Mammary epithelial cell (primary cell): ENCODE results near the gene IKBKG.

Source experiments
- CTCF ChIP-seq, 2 donors: IDR thresholded peaks in 1 of 2; conservative IDR thresholded peaks in 1 of 2; 2 replicates each; pipeline ENCODE4 v1.5.1; 2011 to 2012; ENCODE audit warnings: inconsistent platforms in 2 of 2, low read length in 2 of 2, mild to moderate bottlenecking in 2 of 2, control low read depth in 1 of 2, low read depth in 1 of 2; ENCODE audit not compliant: insufficient read depth in 1 of 2; ENCODE audit errors: extremely low read depth in 1 of 2
- EZH2 ChIP-seq: IDR thresholded peaks from 2 replicates; pipeline ENCODE4 v1.6.1; 2012; ENCODE audit warnings: low read length, inconsistent platforms, borderline replicate concordance

DNA sequence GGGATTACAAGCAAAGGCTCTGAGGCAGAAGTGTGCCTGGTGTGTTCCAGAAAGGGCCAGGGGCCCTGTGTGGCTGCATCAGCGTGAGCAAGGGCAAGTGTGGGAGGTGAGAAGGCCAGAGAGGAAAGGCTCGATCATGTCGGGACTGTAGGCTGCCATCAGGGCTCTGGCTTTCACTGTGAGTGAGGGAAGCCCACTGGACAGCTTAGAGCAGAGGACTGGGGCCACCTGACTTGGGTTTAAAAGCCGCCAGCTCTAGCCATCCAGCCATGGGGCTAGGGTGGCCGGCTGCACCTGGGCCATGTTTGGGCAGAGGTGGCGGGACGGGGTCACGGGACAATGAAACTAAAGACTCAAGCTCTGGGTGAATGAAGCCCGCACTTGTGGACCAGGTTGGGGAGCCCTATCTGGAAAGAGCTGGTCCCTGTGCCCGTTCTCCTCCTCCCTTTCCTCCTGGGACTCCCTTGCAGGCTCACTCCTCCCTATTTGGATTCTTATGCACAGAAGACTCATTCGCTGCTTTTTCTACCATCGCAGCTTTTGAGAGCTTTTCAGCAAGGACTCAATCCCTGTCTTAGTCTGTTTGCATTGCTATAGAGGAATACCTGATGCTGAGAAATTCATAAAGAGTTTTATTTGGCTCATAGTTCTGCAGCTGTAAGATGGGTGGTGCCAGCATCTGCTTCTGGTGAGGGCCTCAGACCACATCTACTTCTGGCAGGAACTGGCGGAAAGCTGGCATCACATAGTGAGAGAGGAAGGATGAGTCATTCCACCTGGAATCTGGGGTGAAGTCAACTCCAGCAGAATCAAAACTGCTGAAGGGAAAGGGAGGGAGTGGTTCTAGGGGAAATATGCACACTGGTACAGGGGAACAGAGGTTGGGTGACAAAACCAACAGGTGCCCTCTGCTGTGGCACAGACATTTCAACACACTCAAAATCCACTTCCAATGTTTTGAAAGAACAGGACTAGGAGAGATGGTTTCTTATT, 56.3 kb downstream of the IKBKG start:
- TF ChIP-seq CTCF (conservative IDR thresholded peaks at IDR 0.05 in 1 of 2, IDR thresholded peaks at IDR 0.05 in 1 of 2; ENCODE audit: extremely low read depth in 1 of 2, insufficient read depth in 1 of 2, low read depth in 1 of 2, low read length in 2 of 2) (no peak), EZH2 (no peak)
